H1 (cell line): ENCODE data around the gene GTF3C2. TPM values are rescaled to one million over a fixed set of nuclear protein-coding genes. Genes with fewer than 3 reads are reported as not detected.

Experiments
- CTCF ChIA-PET: fragments of 300-600 bp; sonication (Branson Sonifier 250); formaldehyde crosslinking; loops from one replicate; lab custom pipeline; 2021; ENCODE audit not compliant: partially characterized antibody; lab: Charles Lee
- POLR2A ChIA-PET: fragments of 300-600 bp; sonication (Branson Sonifier 250); formaldehyde crosslinking; loops from one replicate; lab custom pipeline; 2021; ENCODE audit warnings: inconsistent platforms; ENCODE audit not compliant: partially characterized antibody; lab: Charles Lee
- DNase-seq, 2 experiments: peaks; one replicate each; pipeline versions ENCODE4 v3.0.0 to v3.0.0-alpha.2; 2010 to 2022; ENCODE audit warnings: low spot score in 2 of 2, low read depth in 1 of 2, mixed read lengths in 1 of 2
- FAIRE-seq: peaks from 2 replicates; lab custom pipeline; 2011; peaks lifted over from hg19 to GRCh38; lab: Jason Lieb, UNC
- H2AFZ ChIP-seq: 2 replicates; pipeline ENCODE4 v1.8.1; 2012; ENCODE audit warnings: low read length, inconsistent platforms
- H2AK5ac ChIP-seq: 2 replicates; pipeline ENCODE4 v1.6.1; 2013; ENCODE audit warnings: low read depth, low read length
- H2BK120ac ChIP-seq: replicated peaks from 2 replicates; pipeline ENCODE3; 2013; ENCODE audit warnings: low read depth, low read length, inconsistent platforms
- H2BK12ac ChIP-seq: 2 replicates; pipeline ENCODE4 v1.6.1; 2013; ENCODE audit warnings: low read depth, low read length
- H2BK15ac ChIP-seq: 2 replicates; pipeline ENCODE4 v1.6.1; 2013; ENCODE audit warnings: low read length
- H2BK20ac ChIP-seq: 2 replicates; pipeline ENCODE4 v1.6.1; 2013; ENCODE audit warnings: low read length
- H2BK5ac ChIP-seq: 2 replicates; pipeline ENCODE4 v1.6.1; 2013; ENCODE audit warnings: low read depth, low read length
- H3K14ac ChIP-seq: 2 replicates; pipeline ENCODE4 v1.6.1; 2013; ENCODE audit warnings: inconsistent platforms; ENCODE audit not compliant: insufficient read length
- H3K18ac ChIP-seq: 2 replicates; pipeline ENCODE4 v1.6.1; 2013; ENCODE audit warnings: low read length; ENCODE audit errors: extremely low read depth
- H3K23ac ChIP-seq: 2 replicates; pipeline ENCODE4 v1.6.1; 2013; ENCODE audit warnings: inconsistent platforms; ENCODE audit not compliant: insufficient read length
- H3K23me2 ChIP-seq: 2 replicates; pipeline ENCODE4 v1.6.1; 2013; ENCODE audit warnings: low read depth, low read length
- H3K27ac ChIP-seq: 2 replicates; pipeline ENCODE4 v1.6.1; 2011; ENCODE audit warnings: low read depth, low read length, inconsistent platforms
- H3K27me3 ChIP-seq, 4 experiments: replicated peaks in 1 of 4; 1 replicate in 1 of 4; 2 replicates in 3 of 4; pipeline versions ENCODE4 v1.6.1 to v1.8.1; 2011 to 2013; ENCODE audit warnings: low read length in 3 of 4, mild to moderate bottlenecking in 3 of 4, inconsistent platforms in 2 of 4, mixed read lengths in 2 of 4, moderate library complexity in 1 of 4; ENCODE audit not compliant: control insufficient read depth in 3 of 4, insufficient read depth in 3 of 4; ENCODE audit errors: extremely low read depth in 1 of 4
- H3K36me3 ChIP-seq, 4 experiments: 2 replicates each; pipeline versions ENCODE4 v1.6.1 to v1.8.1; 2011 to 2013; ENCODE audit warnings: mild to moderate bottlenecking in 4 of 4, low read length in 3 of 4, moderate library complexity in 2 of 4, control low read depth in 1 of 4, inconsistent platforms in 1 of 4; ENCODE audit not compliant: insufficient read depth in 4 of 4, control insufficient read depth in 2 of 4
- H3K4ac ChIP-seq: replicated peaks from 2 replicates; pipeline ENCODE3; 2013; ENCODE audit warnings: low read length, low read depth, mixed read lengths, inconsistent platforms; ENCODE audit not compliant: insufficient read length
- H3K4me1 ChIP-seq, 4 experiments: replicated peaks in 1 of 4; 1 replicate in 1 of 4; 2 replicates in 3 of 4; pipeline versions ENCODE4 v1.6.1 to v1.8.1; 2011 to 2013; ENCODE audit warnings: low read length in 3 of 4, inconsistent platforms in 2 of 4, mixed read lengths in 1 of 4; ENCODE audit not compliant: insufficient read depth in 4 of 4, control insufficient read depth in 3 of 4
- H3K4me2 ChIP-seq, 2 experiments: 2 replicates each; pipeline versions ENCODE4 v1.6.1 to v1.8.1; 2011 to 2013; ENCODE audit warnings: low read depth in 2 of 2, low read length in 2 of 2, control low read depth in 1 of 2, inconsistent platforms in 1 of 2, mild to moderate bottlenecking in 1 of 2; ENCODE audit not compliant: insufficient read depth in 1 of 2
- H3K4me3 ChIP-seq, 4 experiments: fragments of 200-600, 300-600 bp in 1 of 4; sonication (generic), shearing (Covaris generic), sonication (Bioruptor Twin) in 1 of 4; 2 replicates each; pipeline versions ENCODE4 v1.5.1 to v1.8.1; 2011 to 2016; ENCODE audit warnings: low read length in 4 of 4, low read depth in 3 of 4, control low read depth in 2 of 4, inconsistent platforms in 2 of 4, mild to moderate bottlenecking in 2 of 4, mixed read lengths in 1 of 4, moderate library complexity in 1 of 4; ENCODE audit not compliant: insufficient read depth in 2 of 4; ENCODE audit errors: extremely low read depth in 1 of 4
- H3K56ac ChIP-seq: replicated peaks from 2 replicates; pipeline ENCODE3; 2013; ENCODE audit warnings: low read depth, mild to moderate bottlenecking, mixed read lengths, low read length, inconsistent platforms; ENCODE audit not compliant: insufficient read length
- H3K79me1 ChIP-seq: 2 replicates; pipeline ENCODE4 v1.6.1; 2013; ENCODE audit warnings: low read depth, low read length, control low read depth
- H3K79me2 ChIP-seq, 2 experiments: 2 replicates each; pipeline versions ENCODE4 v1.6.1 to v1.8.1; 2012 to 2013; ENCODE audit warnings: low read length in 2 of 2, mild to moderate bottlenecking in 2 of 2, inconsistent platforms in 1 of 2; ENCODE audit not compliant: insufficient read depth in 2 of 2, control insufficient read depth in 1 of 2
- H3K9ac ChIP-seq, 4 experiments: replicated peaks in 1 of 4; 1 replicate in 1 of 4; 2 replicates in 3 of 4; pipeline versions ENCODE4 v1.6.1 to v1.8.1; 2011 to 2013; ENCODE audit warnings: low read depth in 3 of 4, low read length in 3 of 4, control low read depth in 2 of 4, mild to moderate bottlenecking in 2 of 4, moderate library complexity in 2 of 4, inconsistent platforms in 1 of 4; ENCODE audit errors: extremely low read depth in 1 of 4
- H3K9me3 ChIP-seq, 2 experiments: 2 replicates each; pipeline versions ENCODE4 v1.6.1 to v1.8.1; 2012 to 2013; ENCODE audit warnings: mild to moderate bottlenecking in 2 of 2, moderate library complexity in 2 of 2, control low read depth in 1 of 2, inconsistent platforms in 1 of 2, low read depth in 1 of 2, low read length in 1 of 2, mixed read lengths in 1 of 2; ENCODE audit not compliant: insufficient read depth in 2 of 2
- H4K20me1 ChIP-seq, 2 experiments: replicated peaks in 1 of 2; 2 replicates each; pipeline versions ENCODE3 to v1.8.1; 2011 to 2013; ENCODE audit warnings: inconsistent platforms in 2 of 2, low read length in 2 of 2, mild to moderate bottlenecking in 1 of 2; ENCODE audit not compliant: insufficient read depth in 2 of 2, control insufficient read depth in 1 of 2
- H4K5ac ChIP-seq: 2 replicates; pipeline ENCODE4 v1.6.1; 2013; ENCODE audit warnings: low read length, low read depth, mixed read lengths, inconsistent platforms; ENCODE audit not compliant: insufficient read length
- H4K8ac ChIP-seq: 2 replicates; pipeline ENCODE4 v1.8.0; 2013; ENCODE audit warnings: mild to moderate bottlenecking, moderate library complexity, low read length, inconsistent platforms; ENCODE audit not compliant: insufficient read depth; ENCODE audit errors: extremely low read depth
- H4K91ac ChIP-seq: replicated peaks from 2 replicates; pipeline ENCODE3; 2013; ENCODE audit warnings: low read length, mixed read lengths, inconsistent platforms; ENCODE audit not compliant: insufficient read length
- BACH1 ChIP-seq: IDR thresholded peaks from 2 replicates; pipeline ENCODE4 v1.6.1; 2012; ENCODE audit warnings: low read length, improper control_type of control experiment
- CBX5 ChIP-seq: fragments of 300-800, 300-1000 bp; sonication (generic); IDR thresholded peaks from 2 replicates; pipeline ENCODE4 v1.7.1; 2016; ENCODE audit warnings: antibody characterized with exemption, low read length, low read depth
- CEBPB ChIP-seq: IDR thresholded peaks from 2 replicates; pipeline ENCODE4 v1.6.1; 2012; ENCODE audit warnings: low read depth, low read length
- EGR1 ChIP-seq: IDR thresholded peaks from 2 replicates; pipeline ENCODE4 v1.6.1; 2011; ENCODE audit warnings: low read depth, low read length, borderline replicate concordance
- POLR2A ChIP-seq, 2 experiments: IDR thresholded peaks; 1 replicate in 1 of 2; 2 replicates in 1 of 2; pipeline ENCODE4 v1.6.1; 2011; ENCODE audit warnings: low read depth in 2 of 2, low read length in 2 of 2, mild to moderate bottlenecking in 2 of 2; ENCODE audit errors: control extremely low read depth in 1 of 2
- POU5F1 ChIP-seq: IDR thresholded peaks from 2 replicates; pipeline ENCODE4 v1.6.1; 2011; ENCODE audit warnings: low read depth, mild to moderate bottlenecking, low read length, moderate library complexity
- RAD21 ChIP-seq, 2 experiments: IDR thresholded peaks in 1 of 2; conservative IDR thresholded peaks in 1 of 2; 2 replicates each; pipeline ENCODE4 v1.6.1; 2011; ENCODE audit warnings: low read depth in 2 of 2, low read length in 2 of 2, improper control_type of control experiment in 1 of 2, inconsistent platforms in 1 of 2, mild to moderate bottlenecking in 1 of 2, moderate library complexity in 1 of 2
- SIRT6 ChIP-seq: IDR thresholded peaks from one replicate; pipeline ENCODE4 v1.7.1; 2012; ENCODE audit warnings: low read length, inconsistent platforms
- TAF7 ChIP-seq: optimal IDR thresholded peaks from 2 replicates; pipeline ENCODE3; 2011; ENCODE audit warnings: low read depth, mild to moderate bottlenecking, inconsistent platforms, low read length, moderate library complexity, borderline replicate concordance
- WGBS, 2 experiments: shearing (Covaris generic) in 1 of 2; methylation state at CpG; one replicate each; pipeline versions ENCODE4 v1.1.6 to v1.1.7; 2013 to 2015; ENCODE audit warnings: low lambda C conversion rate in 2 of 2, mixed read lengths in 2 of 2, inconsistent platforms in 1 of 2, low coverage in 1 of 2, missing lambda C conversion rate in 1 of 2; ENCODE audit not compliant: insufficient replicate concordance in 2 of 2, insufficient coverage in 1 of 2, insufficient read length in 1 of 2; ENCODE audit errors: extremely low coverage in 1 of 2, missing lambda C conversion rate in 1 of 2; 5-methylcytosine and 5-hydroxymethylcytosine counted together
- polyA plus RNA-seq, 7 experiments: library from polyadenylated mRNA; depleted of rRNA in 3 of 7; stranded (reverse) in 5 of 7; unstranded in 2 of 7; fragments of >200 nt in 5 of 7; fragments of 200-250 nt in 2 of 7; gene quantifications; 1 replicate in 5 of 7; 2 replicates in 1 of 7; 4 replicates in 1 of 7; pipeline versions ENCODE4 v1.2.1 to v1.2.3, GENCODE V29; 2011 to 2013; ENCODE audit warnings: missing spikeins in 2 of 7, mixed read lengths in 2 of 7
- total RNA-seq: library from RNA; stranded (reverse); fragmentation: NEBNext Ultra II Directional; extraction: Animal tissue kit (Norgen Biotek cat#: 25700); gene quantifications from 2 replicates; pipeline ENCODE4 v1.2.1, GENCODE V29; 2021
- TF ChIP-seq, protein P1 (sequence below): IDR thresholded peaks from 2 replicates; pipeline ENCODE4 v1.6.1; 2012; ENCODE audit warnings: low read length, inconsistent platforms

The GTF3C2 gene
- total and polyA plus RNA-seq, 2 of the 8 experiments (the other 6 are each of a cell fraction or from before 2014, with no cell fraction given) = 118 to 127 TPM

DNA sequence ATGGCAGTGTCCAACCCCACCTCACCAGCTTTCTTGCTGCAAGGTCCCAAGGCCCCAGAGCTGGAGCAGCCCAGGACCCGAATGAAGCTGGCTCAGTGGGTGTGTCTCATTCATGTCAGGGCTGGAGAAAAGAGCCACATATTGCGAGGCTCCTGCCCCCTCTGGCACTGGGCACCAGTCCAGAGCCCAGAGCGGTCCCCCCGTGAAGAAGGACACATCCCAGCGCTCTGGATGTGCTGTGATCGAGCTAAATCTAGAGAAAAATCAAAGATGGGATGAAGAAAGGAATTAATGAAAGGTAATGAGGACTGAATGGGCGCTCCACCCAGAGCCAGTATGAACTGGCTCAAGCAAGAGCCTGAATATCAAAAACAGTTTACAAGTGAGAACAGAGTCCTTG, 20.4 kb downstream of the GTF3C2 start:
- Histone ChIP-seq H2BK12ac (no peak overlapping the region), H2AFZ (no peak overlapping the region), H3K4me1 (no peaks in the 10 kb centered on the region), H3K56ac (no peak overlapping the region), H3K14ac (no peak overlapping the region), H3K4me2 (no peak overlapping the region), H2AK5ac (no peak overlapping the region), H2BK120ac (no peak overlapping the region), H2BK5ac (no peak overlapping the region), H4K91ac (no peak overlapping the region), H3K9me3 (no peaks in the 10 kb centered on the region), H4K8ac (no peak overlapping the region), H2BK15ac (no peak overlapping the region), H3K79me1 (no peaks in the 10 kb centered on the region), H3K36me3 (peaks cover 30 to 76% (median 62%) of the 10 kb centered on the region in 4 experiments; a peak in 7 of 8 replicates), H3K23me2 (no peaks in the 10 kb centered on the region), H2BK20ac (no peak overlapping the region), H4K20me1 (peaks cover 0 to 2% of the 10 kb centered on the region in 2 experiments), H3K27ac (no peak overlapping the region), H3K27me3 (no peaks in the 10 kb centered on the region), H3K4ac (no peak overlapping the region), H4K5ac (no peak overlapping the region), H3K23ac (no peak overlapping the region), H3K18ac (no peak overlapping the region), H3K4me3 (no peak overlapping the region), H3K79me2 (no peaks in the 10 kb centered on the region), H3K9ac (no peak overlapping the region)
- ChIA-PET CTCF (interaction anchor here (0.9 to 2.5 kb wide), 2 partner anchors 15 to 57 kb away, joined by 5 to 8 read pairs; no protein-coding TSS in a partner anchor), POLR2A (interaction anchor here (1.1 to 2.4 kb wide), 8 partner anchors 10 to 33 kb away, joined by 3 to 18 read pairs (median 3); partner anchors contain the start of genes GTF3C2 and MPV17)
- no peak for DNase-seq
- TF ChIP-seq RAD21 (IDR thresholded peaks at IDR 0.05 in 1 of 2, conservative IDR thresholded peaks at IDR 0.05 in 1 of 2; ENCODE audit: low read depth in 2 of 2, low read length in 2 of 2) = no peak
- TF ChIP-seq, protein P1, sequence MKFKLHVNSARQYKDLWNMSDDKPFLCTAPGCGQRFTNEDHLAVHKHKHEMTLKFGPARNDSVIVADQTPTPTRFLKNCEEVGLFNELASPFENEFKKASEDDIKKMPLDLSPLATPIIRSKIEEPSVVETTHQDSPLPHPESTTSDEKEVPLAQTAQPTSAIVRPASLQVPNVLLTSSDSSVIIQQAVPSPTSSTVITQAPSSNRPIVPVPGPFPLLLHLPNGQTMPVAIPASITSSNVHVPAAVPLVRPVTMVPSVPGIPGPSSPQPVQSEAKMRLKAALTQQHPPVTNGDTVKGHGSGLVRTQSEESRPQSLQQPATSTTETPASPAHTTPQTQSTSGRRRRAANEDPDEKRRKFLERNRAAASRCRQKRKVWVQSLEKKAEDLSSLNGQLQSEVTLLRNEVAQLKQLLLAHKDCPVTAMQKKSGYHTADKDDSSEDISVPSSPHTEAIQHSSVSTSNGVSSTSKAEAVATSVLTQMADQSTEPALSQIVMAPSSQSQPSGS = no peak
- TF ChIP-seq TAF7 = no peak
- TF ChIP-seq SIRT6 = no peak
- no peak for TF ChIP-seq CBX5
- no peak for TF ChIP-seq EGR1
- no peak for TF ChIP-seq POU5F1
- TF ChIP-seq POLR2A (IDR thresholded peaks at IDR 0.05; ENCODE audit: control extremely low read depth in 1 of 2, low read depth in 2 of 2, low read length in 2 of 2) = no peak
- TF ChIP-seq CEBPB = no peak
- TF ChIP-seq BACH1 = no peak
- WGBS, 2 experiments = 96% methylated on average over 7 of the region's 7 CpGs; no CpG with 5 or more reads in 1 of the 2 experiments
- FAIRE-seq = no peak
